ENCODE data around the gene ARHGAP15. TPM values are rescaled to one million over a fixed set of nuclear protein-coding genes. Genes with fewer than 3 reads are reported as not detected.

The ARHGAP15 gene
- total RNA-seq, 1 experiment from 2014 or later: 0.42 TPM

GRCh38 chr2:143160732-143161707 lies 31.8 kb downstream of the ARHGAP15 start:
- ATAC-seq (no peak), DNase-seq (ENCODE audit: low read depth, low spot score) (no peak)
- Histone ChIP-seq H3K27ac (ENCODE audit: low read depth, low read length) (no peak overlapping the region), H4K20me1 (ENCODE audit: insufficient read depth) (no peaks in the 10 kb centered on the region), H3K9me2 (ENCODE audit: insufficient read depth) (no peaks in the 10 kb centered on the region), H3K4me1 (ENCODE audit: control insufficient read depth in 1 of 2, insufficient read depth in 2 of 2, low read length in 2 of 2) (no peaks in the 10 kb centered on the region), H3K27me3 (ENCODE audit: insufficient read depth, low read length) (peaks cover 71% of the 10 kb centered on the region), H3K4me2 (ENCODE audit: low read length) (no peak overlapping the region), H3K4me3 (replicated peaks in 1 of 2; ENCODE audit: low read depth in 1 of 2, low read length in 2 of 2) (no peak overlapping the region), H3K9ac (ENCODE audit: low read length) (no peak overlapping the region), H2AFZ (ENCODE audit: low read depth, low read length, poor library complexity, severe bottlenecking) (no peak overlapping the region), H3K9me3 (ENCODE audit: control insufficient read depth in 1 of 2, insufficient read depth in 1 of 2, low read depth in 1 of 2, low read length in 2 of 2) (no peaks in the 10 kb centered on the region), H3K79me2 (ENCODE audit: insufficient read depth, low read length) (no peaks in the 10 kb centered on the region), H3K36me3 (ENCODE audit: control insufficient read depth in 1 of 2, insufficient read depth in 2 of 2, low read length in 2 of 2) (no peaks in the 10 kb centered on the region)
- CTCF ChIA-PET: interaction anchor here (0.7 to 3.4 kb wide), 8 partner anchors 11 to 123 kb away, joined by 3 to 38 read pairs (median 6); no protein-coding TSS in a partner anchor
- intact Hi-C loops (cut with micrococcal nuclease): no loop called here
- POLR2A ChIA-PET: no interaction called here
- TF ChIP-seq SP1 (IDR thresholded peaks at IDR 0.05; ENCODE audit: low read depth): no peak
- 0 out of 2 replicates have a peak, but pooled peaks have one; percentile 83 for TF ChIP-seq EZH2 (IDR thresholded peaks at IDR 0.05)
- no TSS peak for BruUV-seq (replicated peaks)
- RAD21 ChIA-PET (ENCODE audit: low non-redundant PET in 1 of 2, low total read pairs in 2 of 2, uncharacterized antibody in 2 of 2, unreplicated experiment in 2 of 2): interaction anchor here in 1 of 2 experiments (0.6 to 1.1 kb wide), 3 partner anchors 61 to 345 kb away, joined by 3 read pairs; no protein-coding TSS in a partner anchor

DNA sequence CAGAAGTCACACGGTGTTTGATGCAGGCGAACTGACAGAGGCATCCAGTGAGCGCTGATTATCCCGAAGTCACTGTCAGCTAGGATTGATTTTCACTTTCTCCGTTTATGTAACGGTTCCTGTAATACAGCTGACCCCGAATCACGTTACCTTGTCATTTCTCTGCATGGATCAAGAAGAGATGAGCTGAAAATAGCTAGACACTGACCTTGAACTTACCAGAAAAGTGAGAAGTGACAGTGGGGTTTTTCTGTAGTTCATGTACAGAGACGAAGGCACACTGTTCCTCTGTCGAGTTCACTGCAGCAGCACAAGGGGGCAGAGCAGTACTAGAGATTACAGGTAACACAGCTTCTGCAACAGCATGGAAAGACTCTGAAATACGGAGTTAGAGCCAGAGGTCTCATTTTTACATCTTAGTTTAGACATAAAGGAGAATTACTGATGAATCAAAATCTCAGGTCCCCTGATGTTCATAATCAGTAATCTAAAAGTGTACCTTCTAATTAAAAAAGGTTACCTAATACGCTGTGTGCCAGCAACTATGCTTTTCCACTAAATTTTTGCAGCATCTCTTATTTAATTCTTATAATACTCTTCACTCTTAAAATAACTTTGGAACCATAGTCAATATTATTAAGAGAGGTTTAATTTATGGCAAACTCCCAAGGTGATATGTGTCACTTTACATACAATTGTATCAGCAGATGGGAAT lies 33.1 kb downstream of the ARHGAP15 start:
- no peaks in the 10 kb centered on the region for H3K4me1 ChIP-seq (ENCODE audit: control insufficient read depth in 1 of 2, insufficient read depth in 2 of 2, low read length in 2 of 2)
- no peak overlapping the region for H3K27ac ChIP-seq (ENCODE audit: low read depth, low read length)
- H3K4me2 ChIP-seq (ENCODE audit: low read length): no peak overlapping the region
- H2AFZ ChIP-seq (ENCODE audit: low read depth, low read length, poor library complexity, severe bottlenecking): no peak overlapping the region
- H3K4me3 ChIP-seq (replicated peaks in 1 of 2; ENCODE audit: low read depth in 1 of 2, low read length in 2 of 2): no peak overlapping the region
- H3K9ac ChIP-seq (ENCODE audit: low read length): no peak overlapping the region
- H3K36me3 ChIP-seq (ENCODE audit: control insufficient read depth in 1 of 2, insufficient read depth in 2 of 2, low read length in 2 of 2): no peaks in the 10 kb centered on the region
- H3K9me2 ChIP-seq (ENCODE audit: insufficient read depth): no peaks in the 10 kb centered on the region
- POLR2A ChIA-PET: no interaction called here
- DNase-seq (ENCODE audit: low read depth, low spot score) (peak; percentile 56), ATAC-seq (peak; percentile 98)
- RAD21 ChIA-PET (ENCODE audit: low non-redundant PET in 1 of 2, low total read pairs in 2 of 2, uncharacterized antibody in 2 of 2, unreplicated experiment in 2 of 2): no interaction called here
- no peaks in the 10 kb centered on the region for H3K9me3 ChIP-seq (ENCODE audit: control insufficient read depth in 1 of 2, insufficient read depth in 1 of 2, low read depth in 1 of 2, low read length in 2 of 2)
- H4K20me1 ChIP-seq (ENCODE audit: insufficient read depth): no peaks in the 10 kb centered on the region
- CTCF ChIA-PET: interaction anchor here (0.8 to 3.4 kb wide), 11 partner anchors 10 to 122 kb away, joined by 3 to 38 read pairs (median 4); no protein-coding TSS in a partner anchor
- BruUV-seq (replicated peaks): no TSS peak
- H3K79me2 ChIP-seq (ENCODE audit: insufficient read depth, low read length): no peaks in the 10 kb centered on the region
- intact Hi-C loops (cut with micrococcal nuclease): loop anchor here (1.0 to 2.0 kb wide), 2 partner anchors 61 to 97 kb away; no protein-coding TSS in a partner anchor
- H3K27me3 ChIP-seq (ENCODE audit: insufficient read depth, low read length): peaks cover 63% of the 10 kb centered on the region
- TF ChIP-seq EGR1 (IDR thresholded peaks at IDR 0.05; ENCODE audit: low read depth): no peak
- no peak for TF ChIP-seq EZH2phosphoT487 (IDR thresholded peaks at IDR 0.05; ENCODE audit: borderline replicate concordance)
- no peak for TF ChIP-seq ZFX (IDR thresholded peaks at IDR 0.05)
- TF ChIP-seq CTCF (IDR thresholded peaks at IDR 0.05 in 2 of 3, conservative IDR thresholded peaks at IDR 0.05 in 1 of 3; ENCODE audit: borderline replicate concordance in 1 of 3, insufficient read depth in 1 of 3, low read depth in 2 of 3, low read length in 2 of 3): peak; percentile 56 to 72 (median 72); a peak in 5 of 6 replicates
- no peak for TF ChIP-seq POLR2A (IDR thresholded peaks at IDR 0.05; ENCODE audit: borderline replicate concordance, extremely low read depth, insufficient read depth, insufficient read length)
- TF ChIP-seq, protein P1, sequence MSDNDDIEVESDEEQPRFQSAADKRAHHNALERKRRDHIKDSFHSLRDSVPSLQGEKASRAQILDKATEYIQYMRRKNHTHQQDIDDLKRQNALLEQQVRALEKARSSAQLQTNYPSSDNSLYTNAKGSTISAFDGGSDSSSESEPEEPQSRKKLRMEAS (IDR thresholded peaks at IDR 0.05): no peak
- no peak for TF ChIP-seq CEBPB (IDR thresholded peaks at IDR 0.05; ENCODE audit: low read depth)
- TF ChIP-seq, protein P2, sequence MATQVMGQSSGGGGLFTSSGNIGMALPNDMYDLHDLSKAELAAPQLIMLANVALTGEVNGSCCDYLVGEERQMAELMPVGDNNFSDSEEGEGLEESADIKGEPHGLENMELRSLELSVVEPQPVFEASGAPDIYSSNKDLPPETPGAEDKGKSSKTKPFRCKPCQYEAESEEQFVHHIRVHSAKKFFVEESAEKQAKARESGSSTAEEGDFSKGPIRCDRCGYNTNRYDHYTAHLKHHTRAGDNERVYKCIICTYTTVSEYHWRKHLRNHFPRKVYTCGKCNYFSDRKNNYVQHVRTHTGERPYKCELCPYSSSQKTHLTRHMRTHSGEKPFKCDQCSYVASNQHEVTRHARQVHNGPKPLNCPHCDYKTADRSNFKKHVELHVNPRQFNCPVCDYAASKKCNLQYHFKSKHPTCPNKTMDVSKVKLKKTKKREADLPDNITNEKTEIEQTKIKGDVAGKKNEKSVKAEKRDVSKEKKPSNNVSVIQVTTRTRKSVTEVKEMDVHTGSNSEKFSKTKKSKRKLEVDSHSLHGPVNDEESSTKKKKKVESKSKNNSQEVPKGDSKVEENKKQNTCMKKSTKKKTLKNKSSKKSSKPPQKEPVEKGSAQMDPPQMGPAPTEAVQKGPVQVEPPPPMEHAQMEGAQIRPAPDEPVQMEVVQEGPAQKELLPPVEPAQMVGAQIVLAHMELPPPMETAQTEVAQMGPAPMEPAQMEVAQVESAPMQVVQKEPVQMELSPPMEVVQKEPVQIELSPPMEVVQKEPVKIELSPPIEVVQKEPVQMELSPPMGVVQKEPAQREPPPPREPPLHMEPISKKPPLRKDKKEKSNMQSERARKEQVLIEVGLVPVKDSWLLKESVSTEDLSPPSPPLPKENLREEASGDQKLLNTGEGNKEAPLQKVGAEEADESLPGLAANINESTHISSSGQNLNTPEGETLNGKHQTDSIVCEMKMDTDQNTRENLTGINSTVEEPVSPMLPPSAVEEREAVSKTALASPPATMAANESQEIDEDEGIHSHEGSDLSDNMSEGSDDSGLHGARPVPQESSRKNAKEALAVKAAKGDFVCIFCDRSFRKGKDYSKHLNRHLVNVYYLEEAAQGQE (IDR thresholded peaks at IDR 0.05; ENCODE audit: low read depth): no peak
- peak; percentile 65 for TF ChIP-seq RAD21 (IDR thresholded peaks at IDR 0.05; ENCODE audit: low read depth)
